HCT116 (cell line): ENCODE data around the gene CPNE8. TPM values are rescaled to one million over a fixed set of nuclear protein-coding genes. Genes with fewer than 3 reads are reported as not detected.

Experiments used
- ATAC-seq: fragments of 200-7000 bp; cut with Tn5 transposase; 2 replicates; pipeline ENCODE4 v1.9.1; 2020; ENCODE audit warnings: mild to moderate bottlenecking, moderate library complexity
- BruUV-seq: library from RNA; stranded (reverse); fragments of 400-500 nt; replicated peaks from 2 replicates; lab custom pipeline; 2021; lab: Mats Ljungman, UMichigan
- CTCF ChIA-PET: fragments of 300-600 bp; sonication (Branson Sonifier 250); formaldehyde crosslinking; loops from one replicate; lab custom pipeline; 2021; ENCODE audit warnings: antibody characterized with exemption; lab: Charles Lee
- POLR2A ChIA-PET: fragments of 300-600, 350-600 bp; sonication (Branson Sonifier 250); formaldehyde crosslinking; loops from one replicate; lab custom pipeline; 2021; ENCODE audit warnings: antibody characterized with exemption; lab: Charles Lee
- RAD21 ChIA-PET, 2 experiments: fragments of 300-600 bp; sonication (Branson Sonifier 250); formaldehyde crosslinking; loops; one replicate each; lab custom pipeline; 2023; ENCODE audit warnings: low total read pairs in 2 of 2; ENCODE audit not compliant: uncharacterized antibody in 2 of 2, unreplicated experiment in 2 of 2, low non-redundant PET in 1 of 2; lab: Charles Lee
- DNase-seq: peaks from one replicate; pipeline ENCODE4 v3.0.0-alpha.2; 2010; ENCODE audit warnings: low read depth, low spot score
- H2AFZ ChIP-seq: fragments of 200-600 bp; shearing (Covaris generic), sonication (generic); 2 replicates; pipeline ENCODE4 v1.6.1; 2017; ENCODE audit warnings: low read depth, mixed run types, mixed read lengths, antibody characterized with exemption, low read length; ENCODE audit not compliant: poor library complexity, severe bottlenecking
- H3K27ac ChIP-seq: 2 replicates; pipeline ENCODE4 v1.5.1; 2012; ENCODE audit warnings: low read depth, low read length
- H3K27me3 ChIP-seq: fragments of 200-600 bp; sonication (generic); 2 replicates; pipeline ENCODE4 v1.6.1; 2016; ENCODE audit warnings: mixed run types, low read length, mixed read lengths; ENCODE audit not compliant: insufficient read depth
- H3K36me3 ChIP-seq, 2 experiments: fragments of 200-500 bp in 1 of 2; fragments of 200-600 bp in 1 of 2; sonication (Bioruptor generic) in 1 of 2; sonication (generic) in 1 of 2; 2 replicates each; pipeline versions ENCODE4 v1.5.1 to v1.6.1; 2014 to 2016; ENCODE audit warnings: low read length in 2 of 2, inconsistent platforms in 1 of 2, mixed read lengths in 1 of 2, mixed run types in 1 of 2; ENCODE audit not compliant: insufficient read depth in 2 of 2, control insufficient read depth in 1 of 2
- H3K4me1 ChIP-seq, 2 experiments: fragments of 200-600 bp in 1 of 2; sonication (generic) in 1 of 2; 2 replicates each; pipeline versions ENCODE4 v1.5.1 to v1.6.1; 2012 to 2017; ENCODE audit warnings: low read length in 2 of 2, inconsistent platforms in 1 of 2, mild to moderate bottlenecking in 1 of 2, mixed read lengths in 1 of 2, mixed run types in 1 of 2, moderate library complexity in 1 of 2; ENCODE audit not compliant: insufficient read depth in 2 of 2, control insufficient read depth in 1 of 2
- H3K4me2 ChIP-seq: fragments of 200-600 bp; sonication (generic); 2 replicates; pipeline ENCODE4 v1.6.1; 2017; ENCODE audit warnings: mixed run types, low read length, mixed read lengths
- H3K4me3 ChIP-seq, 2 experiments: fragments of 200-600 bp in 1 of 2; sonication (generic) in 1 of 2; replicated peaks in 1 of 2; 2 replicates each; pipeline ENCODE4 v1.5.1; 2011 to 2016; ENCODE audit warnings: low read length in 2 of 2, control low read depth in 1 of 2, low read depth in 1 of 2, mild to moderate bottlenecking in 1 of 2, mixed read lengths in 1 of 2, mixed run types in 1 of 2
- H3K79me2 ChIP-seq: fragments of 200-600 bp; sonication (generic); 2 replicates; pipeline ENCODE4 v1.6.1; 2017; ENCODE audit warnings: mild to moderate bottlenecking, mixed run types, low read length, moderate library complexity, mixed read lengths; ENCODE audit not compliant: insufficient read depth
- H3K9ac ChIP-seq: fragments of 200-600 bp; sonication (generic); 2 replicates; pipeline ENCODE4 v1.6.1; 2016; ENCODE audit warnings: low read length, mixed read lengths
- H3K9me2 ChIP-seq: fragments of 200-600 bp; sonication (generic), shearing (Covaris generic); 2 replicates; pipeline ENCODE4 v1.6.1; 2017; ENCODE audit warnings: mixed run types, mild to moderate bottlenecking, moderate library complexity; ENCODE audit not compliant: insufficient read depth
- H3K9me3 ChIP-seq, 2 experiments: fragments of 200-500 bp in 1 of 2; fragments of 200-600 bp in 1 of 2; sonication (Bioruptor generic) in 1 of 2; sonication (generic) in 1 of 2; 2 replicates each; pipeline ENCODE4 v1.6.1; 2014 to 2017; ENCODE audit warnings: low read length in 2 of 2, mixed read lengths in 2 of 2, inconsistent platforms in 1 of 2, low read depth in 1 of 2, mild to moderate bottlenecking in 1 of 2, mixed run types in 1 of 2, moderate library complexity in 1 of 2; ENCODE audit not compliant: control insufficient read depth in 1 of 2, insufficient read depth in 1 of 2
- H4K20me1 ChIP-seq: fragments of 200-600 bp; sonication (generic), shearing (Covaris generic); 2 replicates; pipeline ENCODE4 v1.6.1; 2017; ENCODE audit warnings: mixed run types, mild to moderate bottlenecking, moderate library complexity; ENCODE audit not compliant: insufficient read depth
- CBX3 ChIP-seq: IDR thresholded peaks from 2 replicates; pipeline ENCODE4 v1.6.1; 2012; ENCODE audit warnings: low read depth
- CTCF ChIP-seq, 3 experiments: fragments of 200-600 bp in 1 of 3; sonication (generic) in 1 of 3; IDR thresholded peaks in 2 of 3; conservative IDR thresholded peaks in 1 of 3; 2 replicates each; pipeline ENCODE4 v1.5.1; 2012 to 2017; ENCODE audit warnings: low read depth in 2 of 3, low read length in 2 of 3, antibody characterized with exemption in 1 of 3, borderline replicate concordance in 1 of 3, control low read depth in 1 of 3, mild to moderate bottlenecking in 1 of 3, mixed read lengths in 1 of 3, mixed run types in 1 of 3, moderate library complexity in 1 of 3; ENCODE audit not compliant: insufficient read depth in 1 of 3
- EZH2 ChIP-seq: fragments of 200-600 bp; sonication (generic); IDR thresholded peaks from 2 replicates; pipeline ENCODE4 v1.6.1; 2017; ENCODE audit warnings: antibody characterized with exemption, mixed run types
- POLR2A ChIP-seq: IDR thresholded peaks from 2 replicates; pipeline ENCODE4 v1.7.0; 2011; ENCODE audit warnings: borderline replicate concordance; ENCODE audit not compliant: insufficient read depth, insufficient read length; ENCODE audit errors: extremely low read depth
- POLR2AphosphoS5 ChIP-seq: IDR thresholded peaks from 2 replicates; pipeline ENCODE4 v1.6.1; 2011; ENCODE audit warnings: mild to moderate bottlenecking, low read depth, low read length, moderate library complexity
- SIN3A ChIP-seq: IDR thresholded peaks from 2 replicates; pipeline ENCODE4 v1.6.1; 2012; ENCODE audit warnings: low read depth
- SRF ChIP-seq: IDR thresholded peaks from 2 replicates; pipeline ENCODE4 v1.6.1; 2012; ENCODE audit warnings: low read depth
- TCF7L2 ChIP-seq: IDR thresholded peaks from 2 replicates; pipeline ENCODE4 v1.7.0; 2011; ENCODE audit warnings: borderline replicate concordance, inconsistent platforms; ENCODE audit not compliant: insufficient read depth, insufficient read length; ENCODE audit errors: extremely low read depth
- YY1 ChIP-seq: IDR thresholded peaks from 2 replicates; pipeline ENCODE4 v1.6.1; 2011; ENCODE audit warnings: low read length, low read depth, moderate library complexity, mild to moderate bottlenecking; ENCODE audit not compliant: insufficient replicate concordance; ENCODE audit errors: extremely low read depth
- ZBTB33 ChIP-seq: IDR thresholded peaks from 2 replicates; pipeline ENCODE4 v1.6.1; 2011; ENCODE audit warnings: mild to moderate bottlenecking, low read length, moderate library complexity; ENCODE audit not compliant: insufficient replicate concordance; ENCODE audit errors: extremely low read depth
- ZFX ChIP-seq: fragments of 450-650 bp; IDR thresholded peaks from 2 replicates; pipeline ENCODE4 v1.6.1; 2017
- intact Hi-C: fragments of 100-400 bp; cut with micrococcal nuclease; formaldehyde crosslinking; loops from 2 replicates; pipeline ENCODE4 v1.10.0; 2022
- total RNA-seq: library from RNA; stranded (reverse); gene quantifications from one replicate; pipeline ENCODE4 v1.2.1, GENCODE V29; 2021; ENCODE audit not compliant: unreplicated experiment
- TF ChIP-seq, protein P1 (sequence below): IDR thresholded peaks from 2 replicates; pipeline ENCODE4 v1.6.1; 2012
- TF ChIP-seq, protein P2 (sequence below): IDR thresholded peaks from 2 replicates; pipeline ENCODE4 v1.6.1; 2012; ENCODE audit warnings: low read depth

Gene CPNE8
- total RNA-seq, 1 experiment from 2014 or later, result 14.2 TPM

DNA sequence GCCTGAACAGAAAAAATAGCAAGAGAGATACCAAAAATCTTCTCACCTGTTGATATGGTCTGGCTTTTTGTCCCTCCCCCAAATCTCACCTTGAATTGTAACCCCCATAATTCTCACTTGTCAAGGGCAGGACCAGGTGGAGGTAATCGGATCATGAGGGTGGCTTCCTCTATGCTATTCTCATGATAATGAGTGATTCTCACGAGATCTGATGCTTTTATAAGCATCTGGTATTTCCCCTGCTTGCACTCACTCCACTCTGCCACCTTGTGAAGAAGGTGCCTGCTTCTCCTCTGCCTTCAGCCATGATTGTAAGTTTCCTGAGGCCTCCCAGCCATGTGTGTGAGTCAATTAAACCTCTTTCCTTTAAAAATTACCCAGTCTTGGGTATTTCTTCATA, 291.2 kb downstream of the CPNE8 start:
- no peak overlapping the region for H2AFZ ChIP-seq
- TF ChIP-seq ZFX, result no peak
- no peak for TF ChIP-seq ZBTB33
- no peak for TF ChIP-seq CBX3
- TF ChIP-seq SIN3A, result no peak
- TF ChIP-seq TCF7L2, result no peak
- no peak for TF ChIP-seq EZH2
- no peak for TF ChIP-seq POLR2A
- no peak for TF ChIP-seq YY1
- TF ChIP-seq CTCF (IDR thresholded peaks at IDR 0.05 in 2 of 3, conservative IDR thresholded peaks at IDR 0.05 in 1 of 3; ENCODE audit: borderline replicate concordance in 1 of 3, insufficient read depth in 1 of 3, low read depth in 2 of 3, low read length in 2 of 3), result no peak
- TF ChIP-seq, protein P1, sequence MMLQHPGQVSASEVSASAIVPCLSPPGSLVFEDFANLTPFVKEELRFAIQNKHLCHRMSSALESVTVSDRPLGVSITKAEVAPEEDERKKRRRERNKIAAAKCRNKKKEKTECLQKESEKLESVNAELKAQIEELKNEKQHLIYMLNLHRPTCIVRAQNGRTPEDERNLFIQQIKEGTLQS, result no peak
- TF ChIP-seq, protein P2, sequence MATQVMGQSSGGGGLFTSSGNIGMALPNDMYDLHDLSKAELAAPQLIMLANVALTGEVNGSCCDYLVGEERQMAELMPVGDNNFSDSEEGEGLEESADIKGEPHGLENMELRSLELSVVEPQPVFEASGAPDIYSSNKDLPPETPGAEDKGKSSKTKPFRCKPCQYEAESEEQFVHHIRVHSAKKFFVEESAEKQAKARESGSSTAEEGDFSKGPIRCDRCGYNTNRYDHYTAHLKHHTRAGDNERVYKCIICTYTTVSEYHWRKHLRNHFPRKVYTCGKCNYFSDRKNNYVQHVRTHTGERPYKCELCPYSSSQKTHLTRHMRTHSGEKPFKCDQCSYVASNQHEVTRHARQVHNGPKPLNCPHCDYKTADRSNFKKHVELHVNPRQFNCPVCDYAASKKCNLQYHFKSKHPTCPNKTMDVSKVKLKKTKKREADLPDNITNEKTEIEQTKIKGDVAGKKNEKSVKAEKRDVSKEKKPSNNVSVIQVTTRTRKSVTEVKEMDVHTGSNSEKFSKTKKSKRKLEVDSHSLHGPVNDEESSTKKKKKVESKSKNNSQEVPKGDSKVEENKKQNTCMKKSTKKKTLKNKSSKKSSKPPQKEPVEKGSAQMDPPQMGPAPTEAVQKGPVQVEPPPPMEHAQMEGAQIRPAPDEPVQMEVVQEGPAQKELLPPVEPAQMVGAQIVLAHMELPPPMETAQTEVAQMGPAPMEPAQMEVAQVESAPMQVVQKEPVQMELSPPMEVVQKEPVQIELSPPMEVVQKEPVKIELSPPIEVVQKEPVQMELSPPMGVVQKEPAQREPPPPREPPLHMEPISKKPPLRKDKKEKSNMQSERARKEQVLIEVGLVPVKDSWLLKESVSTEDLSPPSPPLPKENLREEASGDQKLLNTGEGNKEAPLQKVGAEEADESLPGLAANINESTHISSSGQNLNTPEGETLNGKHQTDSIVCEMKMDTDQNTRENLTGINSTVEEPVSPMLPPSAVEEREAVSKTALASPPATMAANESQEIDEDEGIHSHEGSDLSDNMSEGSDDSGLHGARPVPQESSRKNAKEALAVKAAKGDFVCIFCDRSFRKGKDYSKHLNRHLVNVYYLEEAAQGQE, result no peak
- TF ChIP-seq POLR2AphosphoS5, result no peak
- no peak for TF ChIP-seq SRF
- H3K9me3 ChIP-seq, result no peaks in the 10 kb centered on the region
- no peak for DNase-seq
- no peak overlapping the region for H3K27ac ChIP-seq
- no TSS peak for BruUV-seq
- no peak for ATAC-seq
- CTCF ChIA-PET, result no interaction called here
- H3K27me3 ChIP-seq, result no peaks in the 10 kb centered on the region
- POLR2A ChIA-PET, result no interaction called here
- intact Hi-C loops, result no loop called here
- H4K20me1 ChIP-seq, result no peaks in the 10 kb centered on the region
- H3K4me1 ChIP-seq, result no peaks in the 10 kb centered on the region
- H3K4me2 ChIP-seq, result no peak overlapping the region
- RAD21 ChIA-PET, result no interaction called here
- H3K79me2 ChIP-seq, result no peaks in the 10 kb centered on the region
- no peaks in the 10 kb centered on the region for H3K9me2 ChIP-seq
- H3K4me3 ChIP-seq, result no peak overlapping the region
- no peak overlapping the region for H3K9ac ChIP-seq
- H3K36me3 ChIP-seq, result no peaks in the 10 kb centered on the region
